SIG-M5 (cell line): ENCODE measurements around the gene PPP2R2C.

Experiments
- DNase-seq: peaks from one replicate; lab custom pipeline; 2025; lab: John Stamatoyannopoulos, UW

The PPP2R2C gene

DNA sequence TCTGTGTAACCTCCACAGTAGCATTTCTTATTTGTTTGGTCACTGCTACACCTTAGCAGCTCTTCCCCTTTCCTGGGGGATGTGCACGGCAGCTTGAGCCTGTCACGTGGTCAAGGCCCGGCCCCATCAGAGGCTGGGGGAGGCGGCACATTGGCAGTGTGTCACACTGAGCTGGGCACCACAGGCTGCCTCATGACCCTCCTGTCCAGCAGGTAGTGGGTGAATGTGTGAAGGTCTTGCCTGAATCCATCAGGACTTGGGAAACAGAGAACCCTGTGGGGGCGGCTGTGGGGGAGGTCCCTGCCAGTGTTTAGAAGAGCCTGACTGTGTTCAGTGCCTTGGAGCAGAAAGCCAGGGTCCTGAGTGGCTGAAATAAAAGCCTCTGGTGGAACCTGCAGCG lies 169.5 kb downstream of the PPP2R2C start:
- DNase-seq, result no peak

- no peak for DNase-seq
Measured at GRCh38 chr4:6301732-6302442, 170.5 kb downstream of the PPP2R2C start.

DNA sequence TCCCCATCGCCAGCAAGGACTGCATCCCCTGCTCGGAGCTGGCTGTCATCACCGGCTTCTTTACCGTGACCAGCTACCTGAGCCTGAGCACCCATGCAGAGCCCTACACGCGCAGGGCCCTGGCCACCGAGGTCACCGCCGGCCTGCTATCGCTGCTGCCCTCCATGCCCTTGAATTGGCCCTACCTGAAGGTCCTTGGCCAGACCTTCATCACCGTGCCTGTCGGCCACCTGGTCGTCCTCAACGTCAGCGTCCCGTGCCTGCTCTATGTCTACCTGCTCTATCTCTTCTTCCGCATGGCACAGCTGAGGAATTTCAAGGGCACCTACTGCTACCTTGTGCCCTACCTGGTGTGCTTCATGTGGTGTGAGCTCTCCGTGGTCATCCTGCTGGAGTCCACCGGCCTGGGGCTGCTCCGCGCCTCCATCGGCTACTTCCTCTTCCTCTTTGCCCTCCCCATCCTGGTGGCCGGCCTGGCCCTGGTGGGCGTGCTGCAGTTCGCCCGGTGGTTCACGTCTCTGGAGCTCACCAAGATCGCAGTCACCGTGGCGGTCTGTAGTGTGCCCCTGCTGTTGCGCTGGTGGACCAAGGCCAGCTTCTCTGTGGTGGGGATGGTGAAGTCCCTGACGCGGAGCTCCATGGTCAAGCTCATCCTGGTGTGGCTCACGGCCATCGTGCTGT lies 171.2 kb downstream of the PPP2R2C start:
- no peak for DNase-seq

DNA sequence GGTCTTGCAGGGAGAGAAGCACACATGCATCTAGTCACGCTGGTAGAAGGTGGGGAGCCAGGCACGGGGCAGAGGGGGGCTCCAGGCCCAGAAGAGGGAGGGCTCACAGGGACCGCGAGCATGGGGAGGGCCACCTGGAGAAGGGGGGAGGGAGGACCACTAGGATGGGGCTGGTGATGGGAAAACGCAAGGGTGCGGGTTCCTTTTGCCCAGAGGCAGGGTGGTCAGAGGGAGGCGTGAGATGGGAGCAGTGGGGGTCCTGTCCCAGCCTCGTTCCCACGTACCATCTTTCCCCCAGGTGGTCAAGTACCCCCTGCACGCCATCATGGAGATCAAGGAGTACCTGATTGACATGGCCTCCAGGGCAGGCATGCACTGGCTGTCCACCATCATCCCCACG lies 172.1 kb downstream of the PPP2R2C start:
- DNase-seq, result no peak

- DNase-seq, result no peak
Measured at GRCh38 chr4:6299875-6300274, 172.5 kb downstream of the PPP2R2C start.

- no peak for DNase-seq
Measured at GRCh38 chr4:6298852-6299251, 173.6 kb downstream of the PPP2R2C start.

DNA sequence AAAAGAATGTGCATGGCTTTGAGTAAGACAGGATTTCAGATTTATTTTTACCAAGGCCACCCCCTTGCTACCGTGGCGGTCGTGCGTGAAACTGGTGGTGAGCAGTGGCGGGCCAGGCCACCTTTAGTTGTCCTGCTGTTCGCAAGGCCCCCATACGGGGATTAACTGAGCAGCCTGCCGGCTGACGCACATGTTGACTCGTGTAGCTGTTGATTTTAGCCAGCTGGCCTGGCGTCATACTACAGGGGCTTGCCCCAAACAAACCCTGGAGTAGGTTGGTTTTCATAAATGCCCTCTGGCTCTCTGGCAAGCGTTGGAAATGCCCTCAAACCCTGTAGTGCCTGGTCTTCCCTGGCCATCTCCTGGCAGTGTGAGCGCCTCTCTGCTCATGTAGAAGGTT lies 174.4 kb downstream of the PPP2R2C start:
- no peak for DNase-seq

GRCh38 chr4:6297266-6297815 lies 175.1 kb downstream of the PPP2R2C start:
- DNase-seq, result no peak

DNA sequence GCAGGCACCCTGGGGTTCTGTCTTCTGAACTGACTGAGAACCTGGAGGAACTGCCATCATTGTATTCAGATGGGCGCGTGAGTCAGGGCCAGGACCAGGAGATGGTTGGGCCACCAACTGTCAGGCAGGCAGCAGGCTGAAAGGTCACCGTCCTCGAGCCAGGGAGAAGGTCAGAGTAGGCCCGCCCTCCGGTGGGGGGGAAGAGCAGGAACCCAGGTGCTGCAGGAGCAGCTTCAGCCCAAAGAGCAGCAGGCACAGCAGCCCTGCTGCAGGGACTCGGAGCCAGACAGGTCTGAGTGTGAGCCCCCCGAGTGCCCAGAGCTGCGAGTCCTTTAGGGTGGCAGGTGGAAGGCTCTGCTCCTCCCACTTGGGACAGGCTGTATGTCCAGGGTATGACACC lies 176.4 kb downstream of the PPP2R2C start:
- DNase-seq, result no peak

GRCh38 chr4:6295495-6295894 lies 176.9 kb downstream of the PPP2R2C start:
- DNase-seq, result no peak

- DNase-seq, result no peak
Measured at GRCh38 chr4:6294705-6295421, 177.6 kb downstream of the PPP2R2C start.

GRCh38 chr4:6293661-6294060 lies 178.8 kb downstream of the PPP2R2C start:
- DNase-seq, result no peak

DNA sequence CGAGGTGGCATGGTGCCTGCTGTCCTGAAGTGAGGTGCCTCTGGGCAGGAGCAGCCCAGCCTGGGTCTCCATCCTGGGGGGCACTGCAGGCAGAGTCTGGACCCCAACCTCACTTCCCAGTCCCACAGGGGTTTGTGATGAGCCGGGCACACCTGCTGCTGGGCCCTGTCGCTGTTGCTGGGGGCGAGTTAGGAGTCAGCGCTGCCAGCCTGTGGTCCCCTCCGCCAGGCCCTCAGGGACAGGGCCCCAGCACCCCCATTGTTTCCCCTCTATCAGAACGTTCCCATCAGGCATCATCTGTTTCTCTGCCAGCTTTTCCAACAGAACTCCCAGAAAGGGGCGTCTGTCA lies 179.3 kb downstream of the PPP2R2C start:
- no peak for DNase-seq

DNA sequence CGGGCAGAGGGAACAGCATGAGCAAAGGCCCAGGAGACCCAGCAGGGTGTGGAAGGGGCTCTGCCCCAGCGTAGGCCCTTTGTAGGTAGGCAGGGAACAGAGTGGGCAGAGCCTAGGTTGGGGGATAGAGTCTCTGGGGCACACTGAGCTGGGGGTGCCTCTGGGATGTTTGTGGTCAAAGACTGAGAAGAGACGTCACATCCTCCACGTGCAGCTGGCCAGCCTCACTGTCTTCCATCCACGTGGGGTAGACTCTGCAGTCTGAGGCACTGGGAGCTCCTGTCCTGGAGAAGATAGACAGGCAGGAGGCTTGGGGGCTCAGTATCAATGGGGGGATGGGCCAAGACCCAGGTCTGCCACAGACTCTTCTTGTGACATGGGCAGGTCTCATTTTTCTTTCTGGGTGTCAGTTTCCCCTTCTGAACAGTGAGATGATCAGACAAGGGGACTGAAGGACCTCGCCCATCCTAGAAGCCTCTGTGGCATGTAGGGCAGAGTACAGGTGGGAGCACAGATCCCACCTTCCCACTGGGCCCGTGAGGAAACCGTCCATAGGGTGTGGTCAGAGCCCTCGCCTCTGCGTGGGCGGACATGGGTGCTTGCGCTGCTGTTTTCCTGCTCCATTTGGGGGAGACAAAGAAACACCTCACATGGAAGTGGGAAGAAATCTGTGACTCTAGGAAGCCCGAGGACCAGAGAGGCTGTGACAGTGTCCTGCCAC lies 179.9 kb downstream of the PPP2R2C start:
- no peak for DNase-seq

- no peak for DNase-seq
Measured at GRCh38 chr4:6291784-6292297, 180.6 kb downstream of the PPP2R2C start.

GRCh38 chr4:6290769-6291547 lies 181.5 kb downstream of the PPP2R2C start:
- DNase-seq, result no peak

- DNase-seq, result no peak
Measured at GRCh38 chr4:6290256-6290655, 182.2 kb downstream of the PPP2R2C start.

DNA sequence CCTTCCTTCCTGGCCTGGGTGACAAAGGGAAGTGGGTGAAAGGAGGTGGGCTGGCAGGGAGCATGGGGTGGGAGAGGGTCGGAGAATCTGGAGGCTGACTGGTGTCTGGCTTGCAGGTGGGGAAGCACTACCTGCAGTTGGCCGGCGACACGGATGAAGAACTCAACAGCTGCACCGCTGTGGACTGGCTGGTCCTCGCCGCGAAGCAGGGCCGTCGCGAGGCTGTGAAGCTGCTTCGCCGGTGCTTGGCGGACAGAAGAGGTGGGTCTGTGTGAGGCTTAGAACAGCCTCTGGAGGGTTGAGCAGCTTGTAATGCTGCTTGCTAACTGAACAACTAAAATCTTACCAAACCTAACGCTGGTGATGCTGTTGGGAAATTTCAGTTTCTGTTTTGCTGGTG lies 183.5 kb downstream of the PPP2R2C start:
- no peak for DNase-seq

- no peak for DNase-seq
Measured at GRCh38 chr4:6288342-6288741, 184.1 kb downstream of the PPP2R2C start.

DNA sequence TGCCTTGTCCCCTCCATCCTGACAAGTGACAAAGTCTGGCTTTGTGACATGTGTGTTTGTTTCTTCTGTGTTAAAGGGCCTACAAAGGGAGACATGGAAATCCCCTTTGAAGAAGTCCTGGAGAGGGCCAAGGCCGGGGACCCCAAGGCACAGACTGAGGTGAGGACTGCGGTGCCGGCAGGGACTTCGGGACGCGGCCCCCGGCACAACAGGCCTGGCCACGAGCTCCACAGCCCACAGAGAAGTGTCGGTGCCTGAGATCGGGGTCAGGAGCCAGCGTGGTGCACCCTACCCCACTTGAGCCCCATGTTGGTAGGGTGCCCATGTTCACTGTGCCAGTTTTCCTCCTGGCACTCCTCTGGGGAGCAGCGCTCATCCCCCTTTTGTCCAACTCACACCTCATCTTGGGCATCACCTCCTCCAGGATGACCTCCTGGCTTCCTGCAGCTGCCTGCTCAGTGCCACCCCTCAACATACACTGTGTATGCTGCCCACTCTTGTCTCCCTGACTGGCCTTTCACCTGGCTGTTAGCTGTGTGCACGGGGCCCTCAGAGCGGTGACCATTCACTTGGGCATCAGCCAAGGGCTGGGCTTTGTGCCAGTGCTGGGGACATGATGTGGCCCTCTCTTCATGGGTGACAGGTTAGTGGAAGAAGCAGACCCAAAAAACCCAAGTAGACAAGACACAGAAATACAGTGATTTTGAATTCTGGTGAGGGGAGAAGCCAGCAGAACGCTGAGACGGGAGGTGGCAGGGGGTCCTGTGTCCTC lies 185.2 kb downstream of the PPP2R2C start:
- no peak for DNase-seq

DNA sequence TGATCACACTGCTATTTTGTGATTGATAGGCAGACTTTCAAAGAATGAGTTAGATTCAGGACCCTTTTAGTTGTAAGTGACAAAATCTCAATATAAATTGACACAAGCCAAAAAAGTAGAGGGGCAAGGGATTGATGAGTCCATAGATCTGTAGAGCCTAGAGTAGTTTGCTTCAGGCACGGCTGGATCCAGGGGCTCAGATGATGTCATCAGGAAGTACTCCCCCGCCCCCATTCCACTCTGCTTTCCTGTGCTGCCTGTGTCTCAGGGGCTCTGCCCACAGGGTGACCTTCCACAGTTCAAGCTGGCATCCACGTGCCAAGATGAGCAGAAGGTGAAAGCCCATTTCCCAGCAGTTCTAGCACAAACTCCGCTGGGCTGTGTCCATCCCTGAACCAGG lies 189.1 kb downstream of the PPP2R2C start:
- no peak for DNase-seq
